Heart right ventricle (tissue), 16 donors: ENCODE results near the gene LMF2. TPM values are rescaled to one million over a fixed set of nuclear protein-coding genes. Genes with fewer than 3 reads are reported as not detected.

Source experiments
- ATAC-seq, 8 donors: fragments of 200-7000 bp; cut with Tn5 transposase; one replicate each; pipeline ENCODE4 v1.9.1; 2020; ENCODE audit warnings: mild to moderate bottlenecking in 8 of 8, moderate library complexity in 8 of 8, moderate number of reproducible peaks in 1 of 8
- DNase-seq, 2 donors: peaks; one replicate each; pipeline ENCODE4 v3.0.0-alpha.2; 2020
- H3K27ac ChIP-seq, 10 donors: fragments of 200-600 bp; sonication (generic) in 2 of 10; one replicate each; pipeline versions ENCODE4 v1.5.0 to v1.8.0; 2020 to 2022; ENCODE audit warnings: mild to moderate bottlenecking in 3 of 10
- H3K27me3 ChIP-seq, 7 donors: fragments of 200-600 bp; one replicate each; pipeline ENCODE4 v1.8.0; 2021 to 2022; ENCODE audit warnings: mild to moderate bottlenecking in 2 of 7
- H3K36me3 ChIP-seq, 9 donors: fragments of 200-600 bp; sonication (generic) in 1 of 9; one replicate each; pipeline versions ENCODE4 v1.5.0 to v1.8.0; 2020 to 2022; ENCODE audit warnings: mild to moderate bottlenecking in 2 of 9
- H3K4me1 ChIP-seq, 9 donors: fragments of 200-600 bp; sonication (generic) in 1 of 9; one replicate each; pipeline versions ENCODE4 v1.5.0 to v1.8.0; 2020 to 2022; ENCODE audit warnings: mild to moderate bottlenecking in 4 of 9
- H3K4me3 ChIP-seq, 10 donors: fragments of 200-600 bp; sonication (generic) in 2 of 10; one replicate each; pipeline versions ENCODE4 v1.5.0 to v1.8.0; 2020 to 2022; ENCODE audit warnings: mild to moderate bottlenecking in 7 of 10, moderate library complexity in 2 of 10
- H3K9me3 ChIP-seq, 11 donors: fragments of 200-600 bp in 10 of 11; sonication (generic) in 2 of 11; one replicate each; pipeline versions ENCODE4 v1.5.0 to v1.8.0; 2013 to 2022; ENCODE audit warnings: mild to moderate bottlenecking in 2 of 11, control low read depth in 1 of 11, moderate library complexity in 1 of 11
- WGBS, 2 donors: extraction: QIAGEN DNeasy Blood & Tissue Kit; methylation state at CpG; one replicate each; pipeline ENCODE4 v1.1.7; 2013; ENCODE audit warnings: inconsistent platforms in 1 of 2; 5-methylcytosine and 5-hydroxymethylcytosine counted together
- intact Hi-C, 10 donors: fragments of 100-400 bp; cut with DNase I; formaldehyde crosslinking; loops; one replicate each; pipeline versions ENCODE4 v1.11.1 to v1.14.2; 2022
- polyA plus RNA-seq, 2 donors: library from polyadenylated mRNA; stranded (reverse); fragments of 200-250 nt; gene quantifications; one replicate each; pipeline ENCODE4 v1.2.3, GENCODE V29; 2013
- total RNA-seq, 10 donors: library from RNA; stranded (reverse); fragmentation: NEBNext Ultra II Directional in 3 of 10; extraction: Animal tissue kit (Norgen Biotek cat#: 25700) in 3 of 10; gene quantifications; one replicate each; pipeline versions ENCODE4 v1.2.1 to v1.2.4, GENCODE V29; 2021 to 2023
- TF ChIP-seq, protein P1 (sequence below), 9 donors: fragments of 200-600 bp; sonication (generic) in 2 of 9; IDR thresholded peaks; one replicate each; pipeline versions ENCODE4 v1.5.0 to v1.8.0; 2021 to 2022; ENCODE audit warnings: antibody characterized with exemption in 9 of 9, mild to moderate bottlenecking in 5 of 9, moderate library complexity in 1 of 9
- donor health status: Arrhythmogenic right ventricular cardiomyopathy.
- donor health status: ischemic (EF 13 %, LVEDD 7.1; RV severe dilation, severe dysfunction).
- donor health status: healthy with polysubstance abuse.
- donor health status: DM: no; HTN: yes; CAD: no.
- donor health status: DM: no; HTN: no; CAD: no.
- donor health status: ischemic (EF 25% LVEDD 6.9; RV normal size, moderate dysfunction).
- donor health status: ischemic (EF 25% LVEDD 5.7; RV mildly dilated, moderate dysfunction).
- donor health status: healthy.
- donor health status: DM: yes; HTN: yes; CAD: no.
- donor health status: Ischemic cardiomyopathy.
- donor health status: ischemic (EF 35%, LVEDD 5.7; RV mildly dilated, moderate dysfunction).
- donor health status: nonischemic (EF 11% LVEDD 7.7; RV severe dilation, severe dysfunction).
- donor health status: DM: yes; HTN: yes; CAD: no.
- donor health status: PGD.
- donor health status: ischemic (EF 29% LVEDD 5.4; RV normal size, mild dysfunction).
- donor health status: nonischemic (EF 23%, LVEDD 6.1; RV moderate dilation, normal function).

LMF2 gene
- total and polyA plus RNA-seq, 12 donors, result 18.8 to 42.5 (median 25.4) TPM

DNA sequence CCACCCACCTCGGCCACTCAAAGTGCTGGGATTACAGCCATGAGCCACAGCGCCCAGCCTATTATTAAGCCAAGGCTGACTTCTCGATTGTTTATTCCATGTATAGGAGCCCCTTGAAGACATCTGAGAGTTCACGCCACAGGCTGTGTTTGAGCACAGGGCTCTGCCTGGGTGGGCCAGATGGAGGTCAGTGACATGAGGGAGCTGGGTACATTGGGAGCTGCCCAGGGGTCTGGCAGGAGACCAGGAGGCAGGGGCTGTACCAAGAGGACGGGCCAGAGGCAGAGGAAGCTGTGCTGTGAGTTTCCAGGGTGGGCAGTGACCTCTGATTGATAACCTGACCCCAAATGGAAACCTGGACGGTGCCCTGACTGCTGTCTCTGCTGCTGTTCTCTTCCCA is 5.4 kb downstream of the LMF2 start:
- Histone ChIP-seq H3K9me3 (no peaks in the 10 kb centered on the region), H3K27me3 (peaks cover 0 to 9% (median 0%) of the 10 kb centered on the region in 7 donors), H3K27ac (no peak overlapping the region), H3K36me3 (peaks cover 3 to 42% (median 18%) of the 10 kb centered on the region in 9 donors), H3K4me3 (no peak overlapping the region), H3K4me1 (peaks cover 9 to 24% (median 13%) of the 10 kb centered on the region in 9 donors)
- 84 to 91% methylated on average over 6 of the region's 6 CpGs for WGBS, 2 donors
- ATAC-seq (no peak), DNase-seq (no peak)
- intact Hi-C loops, result loop anchor here in 4 of 10 donors (10.0 kb wide), 1 partner anchor 257 kb away; the partner anchor contains the start of gene TUBGCP6 (in 4 of the 4)
- TF ChIP-seq, protein P1, sequence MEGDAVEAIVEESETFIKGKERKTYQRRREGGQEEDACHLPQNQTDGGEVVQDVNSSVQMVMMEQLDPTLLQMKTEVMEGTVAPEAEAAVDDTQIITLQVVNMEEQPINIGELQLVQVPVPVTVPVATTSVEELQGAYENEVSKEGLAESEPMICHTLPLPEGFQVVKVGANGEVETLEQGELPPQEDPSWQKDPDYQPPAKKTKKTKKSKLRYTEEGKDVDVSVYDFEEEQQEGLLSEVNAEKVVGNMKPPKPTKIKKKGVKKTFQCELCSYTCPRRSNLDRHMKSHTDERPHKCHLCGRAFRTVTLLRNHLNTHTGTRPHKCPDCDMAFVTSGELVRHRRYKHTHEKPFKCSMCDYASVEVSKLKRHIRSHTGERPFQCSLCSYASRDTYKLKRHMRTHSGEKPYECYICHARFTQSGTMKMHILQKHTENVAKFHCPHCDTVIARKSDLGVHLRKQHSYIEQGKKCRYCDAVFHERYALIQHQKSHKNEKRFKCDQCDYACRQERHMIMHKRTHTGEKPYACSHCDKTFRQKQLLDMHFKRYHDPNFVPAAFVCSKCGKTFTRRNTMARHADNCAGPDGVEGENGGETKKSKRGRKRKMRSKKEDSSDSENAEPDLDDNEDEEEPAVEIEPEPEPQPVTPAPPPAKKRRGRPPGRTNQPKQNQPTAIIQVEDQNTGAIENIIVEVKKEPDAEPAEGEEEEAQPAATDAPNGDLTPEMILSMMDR (IDR thresholded peaks at IDR 0.05), result no peak

DNA sequence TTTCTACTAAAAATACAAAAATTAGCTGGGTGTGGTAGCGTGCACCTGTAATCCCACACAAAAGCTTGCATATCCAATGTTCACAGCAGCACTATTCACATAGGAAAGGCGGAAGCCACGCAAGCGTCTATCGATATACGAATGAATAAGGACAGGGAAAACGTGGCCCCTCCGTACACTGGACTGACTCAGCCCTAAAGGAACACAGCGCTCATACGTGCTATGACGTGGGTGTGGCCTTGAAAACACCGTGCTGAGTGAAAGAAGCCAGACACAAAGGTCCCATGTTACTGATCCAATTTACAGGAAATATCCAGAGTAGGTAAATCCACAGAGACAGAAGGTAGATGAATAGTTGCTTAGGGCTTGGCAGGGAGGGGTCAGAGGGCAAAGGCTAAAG is 7.0 kb downstream of the LMF2 start:
- Histone ChIP-seq H3K27ac (no peak overlapping the region), H3K36me3 (peaks cover 0 to 34% (median 14%) of the 10 kb centered on the region in 9 donors), H3K4me3 (no peak overlapping the region), H3K9me3 (no peaks in the 10 kb centered on the region), H3K4me1 (peaks cover 0 to 8% (median 0%) of the 10 kb centered on the region in 9 donors), H3K27me3 (peaks cover 0 to 10% (median 0%) of the 10 kb centered on the region in 7 donors)
- ATAC-seq (no peak), DNase-seq (no peak)
- WGBS, 2 donors, result 87 to 93% methylated on average over 12 of the region's 12 CpGs
- intact Hi-C loops, result loop anchor here in 4 of 10 donors (10.0 kb wide), 1 partner anchor 256 kb away; the partner anchor contains the start of gene TUBGCP6 (in 4 of the 4)
- TF ChIP-seq, protein P1 (IDR thresholded peaks at IDR 0.05), result no peak

DNA sequence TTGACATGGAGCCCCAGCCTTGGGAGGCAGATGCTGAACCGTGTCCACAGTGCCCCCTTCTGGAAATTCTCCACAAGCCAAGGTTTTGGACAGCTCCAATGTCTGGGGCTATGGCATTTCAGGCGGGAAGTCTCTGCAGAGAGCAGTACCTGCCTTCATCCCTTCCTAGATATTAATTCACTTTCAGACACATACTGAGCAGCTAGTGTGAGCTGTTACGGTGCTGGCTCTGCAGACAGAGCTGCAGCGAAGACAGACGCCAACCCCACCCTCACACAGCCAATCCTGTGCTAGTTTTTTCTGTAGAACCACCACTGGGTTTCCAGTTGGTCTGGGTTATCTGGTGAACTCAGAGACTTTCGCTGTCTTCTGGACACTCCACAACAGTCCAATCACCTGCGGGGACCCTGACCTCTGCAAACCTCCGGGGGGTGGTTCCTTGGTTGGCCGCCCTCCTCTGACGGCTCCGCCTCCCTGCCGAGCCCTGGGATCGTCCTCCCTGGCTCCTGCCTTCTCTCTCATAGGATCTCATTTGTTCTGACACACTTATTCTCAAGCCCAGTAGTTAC is 9.1 kb downstream of the LMF2 start:
- DNase-seq, result peak in 1 of 2 donors; percentile 63
- Histone ChIP-seq H3K9me3 (no peaks in the 10 kb centered on the region), H3K27ac (no peak overlapping the region), H3K36me3 (peaks cover 0 to 17% (median 5%) of the 10 kb centered on the region in 9 donors), H3K27me3 (peaks cover 0 to 10% (median 0%) of the 10 kb centered on the region in 7 donors), H3K4me1 (peaks cover 0 to 7% (median 0%) of the 10 kb centered on the region in 9 donors), H3K4me3 (no peak overlapping the region)
- WGBS, 2 donors, result 9 to 20% methylated on average over 13 of the region's 13 CpGs
- ATAC-seq, result peak; percentile 62 to 84 (median 72)
- intact Hi-C loops, result loop anchor here in 1 of 10 donors (5.0 kb wide), 1 partner anchor 246 kb away; the partner anchor contains the start of gene HDAC10
- TF ChIP-seq, protein P1 (IDR thresholded peaks at IDR 0.05), result peak in 8 of 9 donors; percentile 17 to 69 (median 64)

DNA sequence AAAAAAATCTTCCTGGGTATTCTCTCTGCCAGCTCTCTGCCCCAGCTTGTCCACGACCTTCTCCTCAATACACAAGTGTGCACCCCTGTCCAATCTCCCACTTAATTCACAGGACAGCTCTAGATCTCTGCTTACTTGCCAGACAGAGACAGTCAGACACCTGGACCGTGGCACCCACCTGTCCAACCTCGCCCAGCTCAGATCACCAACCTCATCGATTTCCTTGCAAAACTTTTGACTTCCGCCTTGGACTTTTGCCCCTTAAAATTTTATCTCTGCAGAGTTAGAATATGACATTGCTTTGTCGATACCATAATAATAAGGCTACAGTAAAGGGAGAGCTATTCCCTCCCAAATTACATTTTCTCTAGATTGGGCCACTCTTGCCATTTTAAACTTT is 10.4 kb downstream of the LMF2 start:
- 83 to 86% methylated on average over 6 of the region's 6 CpGs for WGBS, 2 donors
- H3K36me3 ChIP-seq, result peaks cover 0 to 4% (median 0%) of the 10 kb centered on the region in 9 donors
- no peak for ATAC-seq

More for the DNA sequence above, 10.4 kb downstream of the LMF2 start:
- Histone ChIP-seq H3K27me3 (peaks cover 0 to 10% (median 0%) of the 10 kb centered on the region in 7 donors), H3K27ac (no peak overlapping the region), H3K4me1 (peaks cover 0 to 7% (median 0%) of the 10 kb centered on the region in 9 donors), H3K4me3 (no peak overlapping the region), H3K9me3 (no peaks in the 10 kb centered on the region)
- DNase-seq, result no peak
- intact Hi-C loops, result loop anchor here in 1 of 10 donors (5.0 kb wide), 1 partner anchor 245 kb away; the partner anchor contains the start of gene HDAC10
- TF ChIP-seq, protein P1 (IDR thresholded peaks at IDR 0.05), result no peak
